HCT116 (cell line): ENCODE measurements around the gene TAF4.

Source experiments
- ATF3 ChIP-seq: IDR thresholded peaks from 2 replicates; pipeline ENCODE4 v1.6.1; 2012
- CEBPB ChIP-seq: IDR thresholded peaks from 2 replicates; pipeline ENCODE4 v1.6.1; 2012; ENCODE audit warnings: low read depth
- CTCF ChIP-seq, 3 experiments: fragments of 200-600 bp in 1 of 3; sonication (generic) in 1 of 3; IDR thresholded peaks in 2 of 3; conservative IDR thresholded peaks in 1 of 3; 2 replicates each; pipeline ENCODE4 v1.5.1; 2012 to 2017; ENCODE audit warnings: low read depth in 2 of 3, low read length in 2 of 3, antibody characterized with exemption in 1 of 3, borderline replicate concordance in 1 of 3, control low read depth in 1 of 3, mild to moderate bottlenecking in 1 of 3, mixed read lengths in 1 of 3, mixed run types in 1 of 3, moderate library complexity in 1 of 3; ENCODE audit not compliant: insufficient read depth in 1 of 3
- EGR1 ChIP-seq: IDR thresholded peaks from 2 replicates; pipeline ENCODE4 v1.6.1; 2012; ENCODE audit warnings: low read depth
- EZH2 ChIP-seq: fragments of 200-600 bp; sonication (generic); IDR thresholded peaks from 2 replicates; pipeline ENCODE4 v1.6.1; 2017; ENCODE audit warnings: antibody characterized with exemption, mixed run types
- EZH2phosphoT487 ChIP-seq: fragments of 200-600 bp; IDR thresholded peaks from 2 replicates; pipeline ENCODE4 v1.6.1; 2018; ENCODE audit warnings: antibody characterized with exemption, borderline replicate concordance
- FOSL1 ChIP-seq: IDR thresholded peaks from 2 replicates; pipeline ENCODE4 v1.6.1; 2012; ENCODE audit warnings: low read depth
- MAX ChIP-seq: IDR thresholded peaks from 2 replicates; pipeline ENCODE4 v1.6.1; 2012
- POLR2A ChIP-seq: IDR thresholded peaks from 2 replicates; pipeline ENCODE4 v1.7.0; 2011; ENCODE audit warnings: borderline replicate concordance; ENCODE audit not compliant: insufficient read depth, insufficient read length; ENCODE audit errors: extremely low read depth
- POLR2AphosphoS5 ChIP-seq: IDR thresholded peaks from 2 replicates; pipeline ENCODE4 v1.6.1; 2011; ENCODE audit warnings: mild to moderate bottlenecking, low read depth, low read length, moderate library complexity
- SP1 ChIP-seq: IDR thresholded peaks from 2 replicates; pipeline ENCODE4 v1.6.1; 2012; ENCODE audit warnings: low read depth
- TCF7L2 ChIP-seq: IDR thresholded peaks from 2 replicates; pipeline ENCODE4 v1.7.0; 2011; ENCODE audit warnings: borderline replicate concordance, inconsistent platforms; ENCODE audit not compliant: insufficient read depth, insufficient read length; ENCODE audit errors: extremely low read depth
- YY1 ChIP-seq: IDR thresholded peaks from 2 replicates; pipeline ENCODE4 v1.6.1; 2011; ENCODE audit warnings: low read length, low read depth, moderate library complexity, mild to moderate bottlenecking; ENCODE audit not compliant: insufficient replicate concordance; ENCODE audit errors: extremely low read depth
- TF ChIP-seq, protein P1 (sequence below): IDR thresholded peaks from 2 replicates; pipeline ENCODE4 v1.6.1; 2012; ENCODE audit warnings: low read depth

DNA sequence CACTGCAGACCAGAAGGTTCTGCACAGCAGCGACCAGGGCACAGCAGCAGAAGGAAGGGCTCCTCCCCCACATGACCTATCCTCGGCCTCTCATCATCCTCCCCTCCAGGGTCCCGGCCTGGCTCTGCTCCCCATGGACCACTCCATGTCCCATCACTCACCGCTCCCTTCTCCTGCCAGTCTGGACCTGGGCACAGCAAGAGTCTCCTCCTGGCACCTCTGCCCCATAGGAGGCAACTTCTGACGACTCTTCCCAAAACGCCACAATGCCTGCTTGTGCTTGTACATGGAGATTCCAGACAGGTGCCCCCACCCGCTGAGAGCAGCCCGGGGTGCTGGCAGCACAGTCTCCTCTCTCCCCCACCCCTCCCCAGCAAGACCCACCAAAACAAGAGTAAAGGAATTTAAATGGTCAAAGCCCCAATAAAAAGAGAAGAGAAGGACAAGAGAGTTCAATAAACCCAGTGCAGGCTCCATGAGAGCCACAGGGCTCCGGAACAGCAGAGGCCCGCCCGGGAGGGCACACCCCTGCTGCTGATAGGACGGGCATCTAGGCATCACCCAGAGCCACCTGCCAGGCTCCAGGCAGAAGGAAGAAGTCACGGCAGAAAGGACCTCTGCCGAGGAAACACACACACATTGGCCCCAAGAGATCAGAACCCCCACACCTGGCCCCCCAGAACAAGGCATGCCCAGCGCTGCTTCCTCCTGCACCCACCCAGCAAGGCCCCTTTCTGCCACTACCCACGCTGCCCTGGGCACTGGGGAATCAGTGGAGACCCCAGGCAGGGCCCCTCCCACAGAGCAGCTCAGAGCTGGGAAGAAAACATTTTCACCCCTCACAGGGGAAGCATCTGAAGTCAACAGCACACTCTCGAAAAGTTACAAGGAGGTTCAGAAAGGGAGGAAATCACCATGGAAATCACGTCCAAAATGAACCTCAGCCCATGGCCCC, 15.2 kb downstream of the TAF4 start:
- TF ChIP-seq CTCF (IDR thresholded peaks at IDR 0.05 in 2 of 3, conservative IDR thresholded peaks at IDR 0.05 in 1 of 3; ENCODE audit: borderline replicate concordance in 1 of 3, insufficient read depth in 1 of 3, low read depth in 2 of 3, low read length in 2 of 3), result no peak
- no peak for TF ChIP-seq POLR2A
- no peak for TF ChIP-seq SP1
- no peak for TF ChIP-seq POLR2AphosphoS5
- no peak for TF ChIP-seq TCF7L2
- TF ChIP-seq EZH2, result no peak
- TF ChIP-seq EZH2phosphoT487, result no peak
- TF ChIP-seq CEBPB, result no peak
- TF ChIP-seq, protein P1, sequence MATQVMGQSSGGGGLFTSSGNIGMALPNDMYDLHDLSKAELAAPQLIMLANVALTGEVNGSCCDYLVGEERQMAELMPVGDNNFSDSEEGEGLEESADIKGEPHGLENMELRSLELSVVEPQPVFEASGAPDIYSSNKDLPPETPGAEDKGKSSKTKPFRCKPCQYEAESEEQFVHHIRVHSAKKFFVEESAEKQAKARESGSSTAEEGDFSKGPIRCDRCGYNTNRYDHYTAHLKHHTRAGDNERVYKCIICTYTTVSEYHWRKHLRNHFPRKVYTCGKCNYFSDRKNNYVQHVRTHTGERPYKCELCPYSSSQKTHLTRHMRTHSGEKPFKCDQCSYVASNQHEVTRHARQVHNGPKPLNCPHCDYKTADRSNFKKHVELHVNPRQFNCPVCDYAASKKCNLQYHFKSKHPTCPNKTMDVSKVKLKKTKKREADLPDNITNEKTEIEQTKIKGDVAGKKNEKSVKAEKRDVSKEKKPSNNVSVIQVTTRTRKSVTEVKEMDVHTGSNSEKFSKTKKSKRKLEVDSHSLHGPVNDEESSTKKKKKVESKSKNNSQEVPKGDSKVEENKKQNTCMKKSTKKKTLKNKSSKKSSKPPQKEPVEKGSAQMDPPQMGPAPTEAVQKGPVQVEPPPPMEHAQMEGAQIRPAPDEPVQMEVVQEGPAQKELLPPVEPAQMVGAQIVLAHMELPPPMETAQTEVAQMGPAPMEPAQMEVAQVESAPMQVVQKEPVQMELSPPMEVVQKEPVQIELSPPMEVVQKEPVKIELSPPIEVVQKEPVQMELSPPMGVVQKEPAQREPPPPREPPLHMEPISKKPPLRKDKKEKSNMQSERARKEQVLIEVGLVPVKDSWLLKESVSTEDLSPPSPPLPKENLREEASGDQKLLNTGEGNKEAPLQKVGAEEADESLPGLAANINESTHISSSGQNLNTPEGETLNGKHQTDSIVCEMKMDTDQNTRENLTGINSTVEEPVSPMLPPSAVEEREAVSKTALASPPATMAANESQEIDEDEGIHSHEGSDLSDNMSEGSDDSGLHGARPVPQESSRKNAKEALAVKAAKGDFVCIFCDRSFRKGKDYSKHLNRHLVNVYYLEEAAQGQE, result no peak
- no peak for TF ChIP-seq ATF3
- TF ChIP-seq MAX, result no peak
- no peak for TF ChIP-seq YY1
- no peak for TF ChIP-seq EGR1
- no peak for TF ChIP-seq FOSL1
